Glutamatergic neuron (in vitro differentiated cells): ENCODE data around the gene COPA. TPM values are rescaled to one million over a fixed set of nuclear protein-coding genes. Genes with fewer than 3 reads are reported as not detected.

ENCODE experiments used
- DNase-seq: peaks from one replicate; pipeline ENCODE4 v3.0.0; 2022
- H3K27ac Mint-ChIP-seq: one replicate; pipeline ENCODE4 v1.8.0; 2020; ENCODE audit warnings: mild to moderate bottlenecking, mixed read lengths, inconsistent platforms; ENCODE audit not compliant: unreplicated experiment
- H3K27me3 Mint-ChIP-seq: one replicate; pipeline ENCODE4 v1.8.0; 2020; ENCODE audit warnings: mild to moderate bottlenecking, moderate library complexity, mixed read lengths, inconsistent platforms; ENCODE audit not compliant: unreplicated experiment
- H3K36me3 Mint-ChIP-seq: one replicate; pipeline ENCODE4 v1.8.0; 2020; ENCODE audit warnings: mild to moderate bottlenecking, mixed read lengths, inconsistent platforms; ENCODE audit not compliant: unreplicated experiment
- H3K4me1 Mint-ChIP-seq: one replicate; pipeline ENCODE4 v1.8.0; 2020; ENCODE audit warnings: mild to moderate bottlenecking, low read depth, mixed read lengths, inconsistent platforms; ENCODE audit not compliant: unreplicated experiment
- H3K4me3 Mint-ChIP-seq: one replicate; pipeline ENCODE4 v1.8.0; 2020; ENCODE audit warnings: mild to moderate bottlenecking, mixed read lengths, inconsistent platforms; ENCODE audit not compliant: unreplicated experiment
- H3K9me3 Mint-ChIP-seq: one replicate; pipeline ENCODE4 v1.8.0; 2020; ENCODE audit warnings: mild to moderate bottlenecking, moderate library complexity, mixed read lengths, inconsistent platforms; ENCODE audit not compliant: unreplicated experiment
- total RNA-seq: library from RNA; stranded (reverse); fragmentation: NEBNext Ultra II Directional; extraction: Animal tissue kit (Norgen Biotek cat#: 25700); gene quantifications from one replicate; pipeline ENCODE4 v1.2.1, GENCODE V29; 2021; ENCODE audit not compliant: unreplicated experiment
- TF ChIP-seq, protein P1 (sequence below): fragments of 200-600 bp; sonication (generic); IDR thresholded peaks from one replicate; pipeline ENCODE4 v1.5.0; 2021; ENCODE audit not compliant: partially characterized antibody, unreplicated experiment

The COPA gene
- total RNA-seq, 1 donor from 2014 or later: 263 TPM

GRCh38 chr1:160285506-160285905, 57.5 kb downstream of the COPA start:
- H3K36me3 Mint-ChIP-seq: no peaks in the 10 kb centered on the region
- H3K27ac Mint-ChIP-seq: peak overlapping the region; percentile 13
- DNase-seq: no peak
- H3K4me3 Mint-ChIP-seq: peak overlapping the region; percentile 96
- TF ChIP-seq, protein P1, sequence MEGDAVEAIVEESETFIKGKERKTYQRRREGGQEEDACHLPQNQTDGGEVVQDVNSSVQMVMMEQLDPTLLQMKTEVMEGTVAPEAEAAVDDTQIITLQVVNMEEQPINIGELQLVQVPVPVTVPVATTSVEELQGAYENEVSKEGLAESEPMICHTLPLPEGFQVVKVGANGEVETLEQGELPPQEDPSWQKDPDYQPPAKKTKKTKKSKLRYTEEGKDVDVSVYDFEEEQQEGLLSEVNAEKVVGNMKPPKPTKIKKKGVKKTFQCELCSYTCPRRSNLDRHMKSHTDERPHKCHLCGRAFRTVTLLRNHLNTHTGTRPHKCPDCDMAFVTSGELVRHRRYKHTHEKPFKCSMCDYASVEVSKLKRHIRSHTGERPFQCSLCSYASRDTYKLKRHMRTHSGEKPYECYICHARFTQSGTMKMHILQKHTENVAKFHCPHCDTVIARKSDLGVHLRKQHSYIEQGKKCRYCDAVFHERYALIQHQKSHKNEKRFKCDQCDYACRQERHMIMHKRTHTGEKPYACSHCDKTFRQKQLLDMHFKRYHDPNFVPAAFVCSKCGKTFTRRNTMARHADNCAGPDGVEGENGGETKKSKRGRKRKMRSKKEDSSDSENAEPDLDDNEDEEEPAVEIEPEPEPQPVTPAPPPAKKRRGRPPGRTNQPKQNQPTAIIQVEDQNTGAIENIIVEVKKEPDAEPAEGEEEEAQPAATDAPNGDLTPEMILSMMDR: no peak
- peaks cover 6% of the 10 kb centered on the region for H3K9me3 Mint-ChIP-seq
- H3K4me1 Mint-ChIP-seq: peaks cover 16% of the 10 kb centered on the region
- peaks cover 2% of the 10 kb centered on the region for H3K27me3 Mint-ChIP-seq

- H3K4me1 Mint-ChIP-seq: peaks cover 13% of the 10 kb centered on the region
- H3K27ac Mint-ChIP-seq: peak within 1 kb of the TSS; percentile 77
- H3K9me3 Mint-ChIP-seq: peaks cover 4% of the 10 kb centered on the region
- no peaks in the 10 kb centered on the region for H3K36me3 Mint-ChIP-seq
- peak; percentile 95 for DNase-seq
- no peaks in the 10 kb centered on the region for H3K27me3 Mint-ChIP-seq
- TF ChIP-seq, protein P1: no peak
- peak within 1 kb of the TSS; percentile 96 for H3K4me3 Mint-ChIP-seq
Measured at GRCh38 chr1:160284782-160285344, 58.2 kb downstream of the COPA start, which contains the start of gene PEX19. Gene PEX19, minus strand, starts transcription at chr1:160285133. Its CDS starts 9 bp downstream, at chr1:160285124.

DNA sequence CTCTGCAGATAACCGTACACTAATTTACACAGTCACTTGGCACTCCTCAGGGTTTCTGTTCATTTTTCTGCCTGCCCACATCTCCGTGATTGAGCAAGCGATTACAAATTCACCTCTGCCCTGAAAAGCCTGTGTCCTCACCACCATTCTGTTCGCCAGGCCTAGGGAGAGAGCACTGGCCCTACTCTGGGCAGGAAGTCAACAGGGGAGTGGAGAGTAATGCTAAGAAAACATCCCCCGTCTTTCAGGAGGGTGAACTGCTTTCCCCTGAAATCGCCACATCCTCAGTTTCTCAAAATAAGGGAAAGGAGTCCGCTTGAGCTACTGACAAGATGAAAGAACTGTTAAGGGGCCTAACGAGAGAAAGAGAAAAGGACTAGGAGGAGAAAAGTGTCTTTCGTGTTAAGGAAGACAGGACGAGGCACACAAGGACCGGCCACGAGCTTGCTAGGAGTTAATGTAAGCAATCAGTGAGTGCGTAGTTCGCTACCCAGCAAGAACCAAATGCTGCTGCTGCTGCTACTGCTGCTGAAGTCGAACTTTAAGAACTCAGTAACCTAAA, 58.7 kb downstream of the COPA start:
- TF ChIP-seq, protein P1: no peak
- no peak for DNase-seq
- Mint-ChIP-seq H3K9me3 (peaks cover 4% of the 10 kb centered on the region), H3K4me3 (peak overlapping the region; percentile 96), H3K4me1 (peaks cover 11% of the 10 kb centered on the region), H3K27ac (peak overlapping the region; percentile 77), H3K36me3 (no peaks in the 10 kb centered on the region), H3K27me3 (no peaks in the 10 kb centered on the region)

DNA sequence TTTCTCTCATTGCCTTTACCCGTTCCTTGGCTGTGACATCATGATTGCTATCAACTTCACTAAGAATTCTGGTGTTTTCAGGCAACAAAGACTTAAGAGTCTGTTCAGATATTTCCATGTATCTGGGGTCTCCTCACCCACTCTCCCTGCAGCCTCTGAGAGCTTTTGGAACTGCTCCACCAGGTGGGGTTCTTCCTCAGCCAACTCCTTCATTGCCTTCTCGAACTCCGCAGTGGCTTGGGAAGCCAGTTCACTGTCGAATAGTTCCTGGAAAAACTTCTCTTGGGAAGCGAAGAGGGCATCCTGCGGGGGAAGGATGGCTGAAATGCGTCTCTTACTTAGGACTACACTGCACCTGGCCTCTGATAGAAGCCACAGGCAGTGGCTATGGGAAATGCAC, 60.2 kb downstream of the COPA start:
- TF ChIP-seq, protein P1: no peak
- H3K27me3 Mint-ChIP-seq: no peaks in the 10 kb centered on the region
- H3K36me3 Mint-ChIP-seq: no peaks in the 10 kb centered on the region
- no peak overlapping the region for H3K4me3 Mint-ChIP-seq
- peaks cover 4% of the 10 kb centered on the region for H3K9me3 Mint-ChIP-seq
- H3K4me1 Mint-ChIP-seq: peaks cover 11% of the 10 kb centered on the region
- DNase-seq: no peak
- H3K27ac Mint-ChIP-seq: no peak overlapping the region

- TF ChIP-seq, protein P1: no peak
- H3K9me3 Mint-ChIP-seq: no peaks in the 10 kb centered on the region
- no peaks in the 10 kb centered on the region for H3K4me1 Mint-ChIP-seq
- no peak for DNase-seq
- H3K27ac Mint-ChIP-seq: no peak overlapping the region
- H3K4me3 Mint-ChIP-seq: no peak overlapping the region
- H3K36me3 Mint-ChIP-seq: no peaks in the 10 kb centered on the region
- H3K27me3 Mint-ChIP-seq: no peaks in the 10 kb centered on the region
Measured at GRCh38 chr1:160277987-160278386, 65.1 kb downstream of the COPA start.
